IMR-90 (cell line): ENCODE data around the gene LRIT1. TPM values are rescaled to one million over a fixed set of nuclear protein-coding genes. Genes with fewer than 3 reads are reported as not detected.

ENCODE experiments used
- ATAC-seq: fragments of 200-7000 bp; cut with Tn5 transposase; 2 replicates; pipeline ENCODE4 v1.9.1; 2020; ENCODE audit warnings: low read depth, mild to moderate bottlenecking, moderate library complexity
- BruUV-seq: library from RNA; stranded (reverse); fragments of 400-500 nt; replicated peaks from 2 replicates; lab custom pipeline; 2021; lab: Mats Ljungman, UMichigan
- CTCF ChIA-PET: fragments of 300-600 bp; formaldehyde crosslinking; extraction: SDS; loops from one replicate; lab custom pipeline; 2021; ENCODE audit warnings: antibody characterized with exemption; lab: Yijun Ruan, JAX
- POLR2A ChIA-PET: fragments of 300-600 bp; sonication (Branson Sonifier 250); formaldehyde crosslinking; loops from one replicate; lab custom pipeline; 2022; ENCODE audit warnings: antibody characterized with exemption; ENCODE audit not compliant: unreplicated experiment; lab: Charles Lee
- DNase-seq: peaks from one replicate; pipeline ENCODE4 v3.0.0; 2013
- H2AFZ ChIP-seq: replicated peaks from 2 replicates; pipeline ENCODE3; 2013; ENCODE audit warnings: low read length, mild to moderate bottlenecking; ENCODE audit not compliant: poor library complexity
- H2AK5ac ChIP-seq: 2 replicates; pipeline ENCODE4 v1.6.1; 2013; ENCODE audit warnings: low read depth, low read length, inconsistent platforms
- H2AK9ac ChIP-seq: replicated peaks from 2 replicates; pipeline ENCODE3; 2013; ENCODE audit warnings: mild to moderate bottlenecking, low read depth, low read length, moderate library complexity; ENCODE audit not compliant: poor library complexity
- H2BK120ac ChIP-seq: 2 replicates; pipeline ENCODE4 v1.6.1; 2013; ENCODE audit warnings: low read depth, low read length, inconsistent platforms
- H2BK15ac ChIP-seq: 3 replicates; pipeline ENCODE4 v1.6.1; 2013; ENCODE audit warnings: low read depth, low read length, inconsistent platforms
- H2BK20ac ChIP-seq: 2 replicates; pipeline ENCODE4 v1.6.1; 2013; ENCODE audit warnings: low read depth, mild to moderate bottlenecking, inconsistent platforms, low read length, moderate library complexity
- H2BK5ac ChIP-seq: 2 replicates; pipeline ENCODE4 v1.6.1; 2013; ENCODE audit warnings: mild to moderate bottlenecking, low read depth, low read length, inconsistent platforms; ENCODE audit not compliant: poor library complexity, severe bottlenecking
- H3K14ac ChIP-seq: replicated peaks from 2 replicates; pipeline ENCODE4 v1.6.1; 2013; ENCODE audit warnings: low read depth, low read length, inconsistent platforms
- H3K18ac ChIP-seq: 2 replicates; pipeline ENCODE4 v1.6.1; 2013; ENCODE audit warnings: low read depth, low read length, control low read depth
- H3K23ac ChIP-seq: 2 replicates; pipeline ENCODE4 v1.6.1; 2013; ENCODE audit warnings: low read depth, low read length, inconsistent platforms
- H3K27ac ChIP-seq: 2 replicates; pipeline ENCODE4 v1.5.1; 2013; ENCODE audit warnings: mild to moderate bottlenecking, control low read depth, low read length; ENCODE audit not compliant: insufficient read depth
- H3K27me3 ChIP-seq: 2 replicates; pipeline ENCODE4 v1.6.1; 2013; ENCODE audit warnings: low read length; ENCODE audit not compliant: control insufficient read depth, insufficient read depth
- H3K36me3 ChIP-seq: 2 replicates; pipeline ENCODE4 v1.6.1; 2013; ENCODE audit warnings: low read length, mixed read lengths; ENCODE audit not compliant: control insufficient read depth, insufficient read depth
- H3K4ac ChIP-seq: 2 replicates; pipeline ENCODE4 v1.6.1; 2013; ENCODE audit warnings: low read depth, low read length, inconsistent platforms
- H3K4me1 ChIP-seq: 2 replicates; pipeline ENCODE4 v1.6.1; 2013; ENCODE audit warnings: low read length, mixed read lengths; ENCODE audit not compliant: control insufficient read depth, insufficient read depth
- H3K4me2 ChIP-seq: 2 replicates; pipeline ENCODE4 v1.6.1; 2013; ENCODE audit warnings: low read depth, mild to moderate bottlenecking, control low read depth, low read length, moderate library complexity
- H3K4me3 ChIP-seq: 2 replicates; pipeline ENCODE4 v1.5.1; 2013; ENCODE audit warnings: low read depth, mild to moderate bottlenecking, control low read depth, low read length, moderate library complexity; ENCODE audit not compliant: insufficient read depth
- H3K56ac ChIP-seq: 2 replicates; pipeline ENCODE4 v1.6.1; 2013; ENCODE audit warnings: low read length, inconsistent platforms; ENCODE audit not compliant: insufficient read depth; ENCODE audit errors: extremely low read depth
- H3K79me1 ChIP-seq, 2 experiments: 2 replicates each; pipeline ENCODE4 v1.6.1; 2013; ENCODE audit warnings: low read length in 2 of 2, inconsistent platforms in 1 of 2, low read depth in 1 of 2
- H3K9ac ChIP-seq: 2 replicates; pipeline ENCODE4 v1.6.1; 2013; ENCODE audit warnings: low read depth, low read length, control low read depth
- H3K9me1 ChIP-seq: 2 replicates; pipeline ENCODE4 v1.6.1; 2013; ENCODE audit warnings: low read length, inconsistent platforms; ENCODE audit not compliant: insufficient read depth
- H3K9me3 ChIP-seq: 2 replicates; pipeline ENCODE4 v1.6.1; 2013; ENCODE audit warnings: low read length; ENCODE audit not compliant: control insufficient read depth, insufficient read depth
- H4K20me1 ChIP-seq: 2 replicates; pipeline ENCODE4 v1.6.1; 2013; ENCODE audit warnings: low read length, inconsistent platforms; ENCODE audit not compliant: insufficient read depth
- H4K5ac ChIP-seq: 2 replicates; pipeline ENCODE4 v1.6.1; 2013; ENCODE audit warnings: mild to moderate bottlenecking, low read depth, low read length, control low read depth
- H4K8ac ChIP-seq, 2 experiments: 2 replicates each; pipeline ENCODE4 v1.6.1; 2013; ENCODE audit warnings: low read depth in 2 of 2, low read length in 2 of 2, control low read depth in 1 of 2, inconsistent platforms in 1 of 2
- H4K91ac ChIP-seq: 2 replicates; pipeline ENCODE4 v1.6.1; 2013; ENCODE audit warnings: low read depth, low read length, inconsistent platforms; ENCODE audit not compliant: insufficient read depth
- CEBPB ChIP-seq: IDR thresholded peaks from 2 replicates; pipeline ENCODE4 v1.6.1; 2012; ENCODE audit warnings: low read depth, low read length, improper control_type of control experiment
- NFE2L2 ChIP-seq: fragments of 150-350 bp; IDR thresholded peaks from 2 replicates; pipeline ENCODE4 v1.6.1; 2016; ENCODE audit warnings: low read depth, mild to moderate bottlenecking, low read length
- RFX5 ChIP-seq: IDR thresholded peaks from 2 replicates; pipeline ENCODE4 v1.8.0; 2012; ENCODE audit warnings: low read depth, mild to moderate bottlenecking, low read length, moderate library complexity
- whole genome bisulfite sequencing, 2 experiments: methylation state at CpG; one replicate each; pipeline versions ENCODE4 v1.1.5 to v1.1.7; 2013; ENCODE audit warnings: missing lambda C conversion rate in 2 of 2; ENCODE audit not compliant: insufficient read length in 1 of 2; ENCODE audit errors: extremely low coverage in 2 of 2; 5-methylcytosine and 5-hydroxymethylcytosine counted together
- dilution Hi-C: fragments of 300-500 bp; cut with HindIII; formaldehyde crosslinking; loops from one replicate; pipeline ENCODE4 v1.14.3; 2018; ENCODE audit warnings: low sequenced_read_pairs; ENCODE audit not compliant: unreplicated experiment
- in situ Hi-C: fragments of 300-500 bp; cut with MboI; formaldehyde crosslinking; loops from 3 replicates; pipeline ENCODE4 v1.14.3; 2019; ENCODE audit warnings: low sequenced_read_pairs, inconsistent platforms, mixed read lengths
- intact Hi-C: fragments of 100-400 bp; cut with micrococcal nuclease; formaldehyde crosslinking; loops from 2 replicates; pipeline ENCODE4 v1.10.0; 2022
- polyA plus RNA-seq, 3 experiments: library from polyadenylated mRNA; depleted of rRNA; stranded (reverse); fragments of >200 nt; gene quantifications; 2 replicates each; pipeline ENCODE4 v1.2.3, GENCODE V29; 2012; ENCODE audit warnings: low replicate concordance in 1 of 3
- total RNA-seq: library from RNA; depleted of rRNA; stranded (reverse); fragments of >200 nt; gene quantifications from 2 replicates; pipeline ENCODE4 v1.2.3, GENCODE V29; 2012

Gene LRIT1
- total and polyA plus RNA-seq, 2 of the 4 experiments (the other 2 are of a cell fraction) = not detected

DNA sequence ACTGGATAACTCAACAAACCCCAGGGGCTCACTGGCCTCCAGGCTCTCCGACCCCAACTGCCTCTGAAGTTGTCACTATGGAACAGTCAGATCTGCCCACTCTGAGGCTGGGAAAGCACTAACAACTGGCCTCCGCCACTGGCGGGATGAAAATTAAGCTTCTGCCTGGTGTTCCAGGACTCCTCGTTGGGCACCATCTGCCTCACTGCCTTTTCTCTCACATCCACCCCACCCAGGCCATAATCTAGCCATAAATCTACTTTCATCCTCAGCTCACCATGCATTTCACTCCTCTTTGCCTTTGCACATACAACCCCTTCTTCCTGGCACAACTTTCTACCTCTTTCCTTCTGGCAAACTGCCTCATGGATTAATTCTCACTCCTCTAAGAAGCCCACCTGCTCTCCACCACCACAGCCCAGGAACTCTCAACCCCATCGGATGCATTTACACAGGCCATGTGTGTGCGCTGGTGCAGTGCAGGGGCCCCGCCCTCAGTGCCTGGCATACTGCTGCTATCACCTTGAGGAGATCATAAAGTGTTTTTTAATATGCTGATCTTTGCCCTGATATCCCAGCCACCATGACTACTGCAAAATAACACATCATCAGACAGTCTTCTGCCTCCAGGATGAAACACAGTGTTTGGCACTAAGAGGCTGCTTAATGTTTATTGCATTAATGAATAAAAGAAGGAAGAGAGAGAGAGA, 43.0 kb downstream of the LRIT1 start:
- H3K4me3 ChIP-seq = no peak overlapping the region
- no peak overlapping the region for H2AK5ac ChIP-seq
- H3K79me1 ChIP-seq = no peaks in the 10 kb centered on the region
- no peak for TF ChIP-seq RFX5
- TF ChIP-seq CEBPB = no peak
- no peak for TF ChIP-seq NFE2L2
- no peak overlapping the region for H2BK5ac ChIP-seq
- H2BK15ac ChIP-seq = no peak overlapping the region
- WGBS, 2 experiments = 50% methylated on average over 3 of the region's 7 CpGs; no CpG with 5 or more reads in 1 of the 2 experiments
- H2AK9ac ChIP-seq = no peak overlapping the region
- DNase-seq = no peak
- no TSS peak for BruUV-seq
- no peaks in the 10 kb centered on the region for H4K20me1 ChIP-seq
- no peak overlapping the region for H3K9ac ChIP-seq
- H3K56ac ChIP-seq = no peak overlapping the region
- H3K18ac ChIP-seq = no peak overlapping the region
- in situ Hi-C loops = no loop called here
- no peak overlapping the region for H3K14ac ChIP-seq
- no peak overlapping the region for H3K4me2 ChIP-seq
- H3K27me3 ChIP-seq = peaks cover 42% of the 10 kb centered on the region
- H4K91ac ChIP-seq = no peak overlapping the region
- no peak overlapping the region for H3K27ac ChIP-seq
- H2AFZ ChIP-seq = no peak overlapping the region
- no peak overlapping the region for H2BK20ac ChIP-seq
- H2BK120ac ChIP-seq = no peak overlapping the region
- no peaks in the 10 kb centered on the region for H3K36me3 ChIP-seq
- dilution Hi-C loops = no loop called here
- peaks cover 2% of the 10 kb centered on the region; the same call in 1 of the 2 replicates for H3K4me1 ChIP-seq
- H3K9me1 ChIP-seq = no peaks in the 10 kb centered on the region
- ChIA-PET CTCF (no interaction called here), POLR2A (no interaction called here)
- no peak overlapping the region for H4K8ac ChIP-seq
- ATAC-seq = no peak
- intact Hi-C loops = no loop called here
- H3K4ac ChIP-seq = no peak overlapping the region
- H4K5ac ChIP-seq = no peak overlapping the region
- no peak overlapping the region for H3K23ac ChIP-seq
- H3K9me3 ChIP-seq = no peaks in the 10 kb centered on the region
